GM12878 (cell line): ENCODE data around the gene NLE1. TPM values are rescaled to one million over a fixed set of nuclear protein-coding genes. Genes with fewer than 3 reads are reported as not detected.

Source experiments
- ATAC-seq: fragments of 200-7000 bp; cut with Tn5 transposase; 3 replicates; pipeline ENCODE4 v1.9.1; 2020; ENCODE audit warnings: mild to moderate bottlenecking, moderate library complexity
- BruUV-seq: library from RNA; stranded (reverse); fragments of 400-500 nt; replicated peaks from 2 replicates; lab custom pipeline; 2021; lab: Mats Ljungman, UMichigan
- CTCF ChIA-PET: fragments of 300-600 bp; sonication (Branson Sonifier 250); formaldehyde crosslinking; extraction: SDS; loops from one replicate; lab custom pipeline; 2021; ENCODE audit warnings: inconsistent platforms; lab: Yijun Ruan, JAX
- POLR2A ChIA-PET: fragments of 350-600 bp; formaldehyde crosslinking; extraction: SDS; loops from one replicate; lab custom pipeline; 2021; ENCODE audit warnings: inconsistent platforms; lab: Charles Lee
- RAD21 ChIA-PET: fragments of 300-600 bp; sonication (Branson Sonifier 250); formaldehyde crosslinking; loops from one replicate; lab custom pipeline; 2023; ENCODE audit warnings: antibody characterized with exemption; ENCODE audit not compliant: unreplicated experiment; lab: Charles Lee
- SMC1A ChIA-PET: fragments of 300-600 bp; sonication (Branson Sonifier 250); formaldehyde crosslinking; loops from one replicate; lab custom pipeline; 2023; ENCODE audit not compliant: unreplicated experiment, uncharacterized antibody; lab: Charles Lee
- DNase-seq: peaks from one replicate; pipeline ENCODE4 v3.0.0-alpha.2; 2011; ENCODE audit warnings: low read depth, low spot score
- FAIRE-seq: peaks from 3 replicates; lab custom pipeline; 2011; peaks lifted over from hg19 to GRCh38; lab: Jason Lieb, UNC
- H2AFZ ChIP-seq: 2 replicates; pipeline ENCODE4 v1.6.0; 2011; ENCODE audit warnings: low read depth, low read length, control low read depth; ENCODE audit not compliant: control insufficient read depth
- H3K27ac ChIP-seq: 2 replicates; pipeline ENCODE4 v1.5.1; 2011; ENCODE audit warnings: control low read depth; ENCODE audit not compliant: control insufficient read depth, insufficient read depth
- H3K27me3 ChIP-seq, 2 experiments: replicated peaks in 1 of 2; 2 replicates each; pipeline versions ENCODE4 v1.6.0 to v1.6.1; 2011; ENCODE audit warnings: low read length in 1 of 2; ENCODE audit not compliant: control insufficient read depth in 2 of 2, insufficient read depth in 2 of 2
- H3K36me3 ChIP-seq, 2 experiments: 2 replicates each; pipeline ENCODE4 v1.5.1; 2011; ENCODE audit warnings: low read length in 1 of 2; ENCODE audit not compliant: control insufficient read depth in 2 of 2, insufficient read depth in 2 of 2
- H3K4me1 ChIP-seq: 2 replicates; pipeline ENCODE4 v1.6.1; 2011; ENCODE audit warnings: mild to moderate bottlenecking, low read length, moderate library complexity, mixed read lengths; ENCODE audit not compliant: control insufficient read depth, insufficient read depth
- H3K4me2 ChIP-seq: 2 replicates; pipeline ENCODE4 v1.6.0; 2011; ENCODE audit warnings: control low read depth; ENCODE audit not compliant: control insufficient read depth, insufficient read depth
- H3K4me3 ChIP-seq: fragments of 200-600 bp; sonication (generic); 2 replicates; pipeline ENCODE4 v1.5.1; 2016
- H3K79me2 ChIP-seq: 2 replicates; pipeline ENCODE4 v1.6.0; 2011; ENCODE audit warnings: low read length; ENCODE audit not compliant: control insufficient read depth, insufficient read depth
- H3K9ac ChIP-seq: 2 replicates; pipeline ENCODE4 v1.8.0; 2011; ENCODE audit warnings: low read length, control low read depth, mixed read lengths; ENCODE audit not compliant: control insufficient read depth, insufficient read depth
- H3K9me3 ChIP-seq: replicated peaks from 3 replicates; pipeline ENCODE4 v1.5.1; 2011; ENCODE audit warnings: mild to moderate bottlenecking, low read length; ENCODE audit not compliant: control insufficient read depth, insufficient read depth
- H4K20me1 ChIP-seq: 2 replicates; pipeline ENCODE4 v1.6.0; 2011; ENCODE audit not compliant: control insufficient read depth, insufficient read depth
- ASH2L ChIP-seq: fragments of 300-600, 200-600 bp; sonication (generic); IDR thresholded peaks from 2 replicates; pipeline ENCODE4 v1.6.1; 2017; ENCODE audit warnings: low read depth, mild to moderate bottlenecking, borderline replicate concordance
- ATF7 ChIP-seq: fragments of 450-650 bp; IDR thresholded peaks from 2 replicates; pipeline ENCODE4 v1.6.1; 2016; ENCODE audit warnings: low read depth, mild to moderate bottlenecking
- CHD2 ChIP-seq: IDR thresholded peaks from 2 replicates; pipeline ENCODE4 v1.6.1; 2011; ENCODE audit warnings: low read depth, low read length, improper control_type of control experiment, borderline replicate concordance
- CREB1 ChIP-seq: IDR thresholded peaks from 2 replicates; pipeline ENCODE4 v1.6.1; 2012; ENCODE audit warnings: low read depth, mild to moderate bottlenecking, inconsistent platforms
- HDGF ChIP-seq: fragments of 450-650 bp; IDR thresholded peaks from 2 replicates; pipeline ENCODE4 v1.6.1; 2016; ENCODE audit warnings: antibody characterized with exemption
- IRF4 ChIP-seq: IDR thresholded peaks from 2 replicates; pipeline ENCODE4 v1.6.1; 2011; ENCODE audit warnings: low read depth, low read length
- MTA3 ChIP-seq: IDR thresholded peaks from 2 replicates; pipeline ENCODE4 v1.6.1; 2012; ENCODE audit warnings: low read length, inconsistent platforms, borderline replicate concordance
- PAX5 ChIP-seq: IDR thresholded peaks from 2 replicates; pipeline ENCODE4 v1.6.1; 2011; ENCODE audit warnings: low read depth, low read length, borderline replicate concordance
- PKNOX1 ChIP-seq: fragments of 450-650 bp; IDR thresholded peaks from 2 replicates; pipeline ENCODE4 v1.6.1; 2016; ENCODE audit warnings: mild to moderate bottlenecking
- RB1 ChIP-seq: fragments of 450-650 bp; formaldehyde crosslinking; IDR thresholded peaks from 2 replicates; pipeline ENCODE4 v1.6.1; 2017; ENCODE audit warnings: mild to moderate bottlenecking, borderline replicate concordance
- RELA ChIP-seq: fragments of 450-650 bp; IDR thresholded peaks from 2 replicates; pipeline ENCODE4 v1.8.0; 2014; ENCODE audit warnings: borderline replicate concordance; ENCODE audit not compliant: partially characterized antibody
- SIN3A ChIP-seq: IDR thresholded peaks from 2 replicates; pipeline ENCODE4 v1.6.1; 2012; ENCODE audit warnings: low read depth, low read length, improper control_type of control experiment
- TAF1 ChIP-seq: IDR thresholded peaks from 2 replicates; pipeline ENCODE4 v1.6.1; 2011; ENCODE audit warnings: mild to moderate bottlenecking, low read depth, low read length, borderline replicate concordance
- WRNIP1 ChIP-seq: IDR thresholded peaks from 2 replicates; pipeline ENCODE4 v1.6.1; 2011; ENCODE audit warnings: low read depth, low read length, improper control_type of control experiment, borderline replicate concordance
- ZNF687 ChIP-seq: fragments of 450-650 bp; IDR thresholded peaks from 2 replicates; pipeline ENCODE4 v1.6.1; 2017; ENCODE audit warnings: mild to moderate bottlenecking, moderate library complexity
- WGBS: methylation state at CpG from one replicate; pipeline ENCODE4 v1.1.6; 2016; ENCODE audit warnings: low lambda C conversion rate; ENCODE audit not compliant: insufficient replicate concordance, insufficient coverage; ENCODE audit errors: missing lambda C conversion rate; 5-methylcytosine and 5-hydroxymethylcytosine counted together
- in situ Hi-C: fragments of 300-500 bp; cut with MboI; formaldehyde crosslinking; loops from 9 replicates; pipeline ENCODE4 v1.14.3; 2018; ENCODE audit warnings: mixed read lengths
- intact Hi-C: fragments of 100-400 bp; cut with micrococcal nuclease; formaldehyde crosslinking; loops from one replicate; pipeline ENCODE4 v1.14.2; 2022; ENCODE audit not compliant: unreplicated experiment
- polyA plus RNA-seq, 11 experiments: library from polyadenylated mRNA; depleted of rRNA in 4 of 11; unstranded in 6 of 11; stranded (reverse) in 5 of 11; fragments of >200 nt; fragmentation: Nextera tagmentation in 4 of 11; fragmentation: Illumina TruSeq in 1 of 11; extraction: Ambion mirVana in 4 of 11; extraction: Trizol in 1 of 11; gene quantifications; 1 replicate in 1 of 11; 2 replicates in 10 of 11; pipeline versions ENCODE4 v1.2.1 to v1.2.3, GENCODE V29; 2011 to 2016; ENCODE audit warnings: inconsistent platforms in 2 of 11, missing spikeins in 2 of 11, low read depth in 1 of 11
- total RNA-seq, 4 experiments: library from RNA; depleted of rRNA in 3 of 4; stranded (reverse); fragments of >200 nt in 3 of 4; fragmentation: Illumina TruSeq in 1 of 4; extraction: Trizol in 1 of 4; gene quantifications; 2 replicates each; pipeline versions ENCODE4 v1.2.1 to v1.2.3, GENCODE V29; 2013 to 2021

The NLE1 gene
- total and polyA plus RNA-seq, 10 of the 15 experiments (the other 5 are each of a cell fraction or from before 2014, with no cell fraction given), result 2.4 to 33.5 (median 17.6) TPM

- ChIA-PET SMC1A (interaction anchor here (1.5 kb wide), 1 partner anchor 15 kb away, joined by 5 read pairs; no protein-coding TSS in a partner anchor), CTCF (no interaction called here), POLR2A (no interaction called here), RAD21 (no interaction called here)
- no peak for TF ChIP-seq HDGF
- no peak for TF ChIP-seq ASH2L
- TF ChIP-seq TAF1, result no peak
- no peak for TF ChIP-seq SIN3A
- TF ChIP-seq CHD2, result no peak
- no peak for TF ChIP-seq IRF4
- no peak for TF ChIP-seq CREB1
- TF ChIP-seq ATF7, result no peak
- no peak for TF ChIP-seq PKNOX1
- TF ChIP-seq ZNF687, result no peak
- TF ChIP-seq MTA3, result no peak
- no peak for TF ChIP-seq PAX5
- TF ChIP-seq WRNIP1, result no peak
- TF ChIP-seq RB1, result no peak
- no peak for TF ChIP-seq RELA
- intact Hi-C loops, result no loop called here
- H3K9me3 ChIP-seq, result no peaks in the 10 kb centered on the region
- no peaks in the 10 kb centered on the region for H3K27me3 ChIP-seq
- H4K20me1 ChIP-seq, result no peaks in the 10 kb centered on the region
- H3K27ac ChIP-seq, result no peak overlapping the region
- H3K4me1 ChIP-seq, result no peaks in the 10 kb centered on the region
- DNase-seq, result no peak
- no peak overlapping the region for H2AFZ ChIP-seq
- WGBS, result 96% methylated on average over 5 of the region's 5 CpGs
- in situ Hi-C loops, result loop anchor here (25.0 kb wide), 1 partner anchor 893 kb away; no protein-coding TSS in a partner anchor
- peaks cover 7 to 24% of the 10 kb centered on the region in 2 experiments for H3K36me3 ChIP-seq
- ATAC-seq, result no peak
- no peak overlapping the region for H3K9ac ChIP-seq
- no peak overlapping the region for H3K4me2 ChIP-seq
- no peak for FAIRE-seq
- BruUV-seq, result no TSS peak
- H3K4me3 ChIP-seq, result no peak overlapping the region
- H3K79me2 ChIP-seq, result no peaks in the 10 kb centered on the region
These were observed 37.2 kb downstream of the NLE1 start for GRCh38 chr17:35104844-35105450.
